ENCODE results near the gene BTBD8.

The BTBD8 gene

DNA sequence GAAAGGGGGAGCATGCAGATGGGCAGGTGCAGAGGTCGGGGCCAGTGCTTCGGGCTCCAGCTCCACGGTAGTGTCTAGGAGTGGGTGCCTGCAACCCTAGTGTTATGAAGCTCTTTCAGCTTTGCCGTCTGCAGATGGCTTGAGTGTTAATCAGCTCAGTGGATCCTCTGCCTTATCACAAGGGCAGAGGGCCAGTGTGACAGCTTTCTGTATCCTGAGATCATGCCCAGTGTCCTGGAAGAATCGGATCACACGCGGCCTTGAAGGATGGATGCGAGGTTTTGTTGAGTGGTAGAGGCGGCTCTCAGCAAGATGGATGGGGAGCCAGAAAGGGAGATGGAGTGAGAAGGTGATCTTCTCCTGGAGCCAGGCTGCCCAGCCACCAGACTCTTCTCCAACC, 112.1 kb downstream of the BTBD8 start:
- H3K4me1 ChIP-seq (ENCODE audit: control insufficient read depth, insufficient read depth, low read length), result peaks cover 7% of the 10 kb centered on the region; the same call in 1 of the 2 replicates
- H3K4me3 ChIP-seq (ENCODE audit: low read depth, low read length), result no peak overlapping the region
- H3K9me3 ChIP-seq (ENCODE audit: control insufficient read depth, insufficient read depth, low read depth, low read length), result no peaks in the 10 kb centered on the region
- no peak overlapping the region for H3K27ac ChIP-seq (ENCODE audit: low read depth, low read length)
- H3K9ac ChIP-seq (ENCODE audit: low read length), result no peak overlapping the region
- no peaks in the 10 kb centered on the region for H3K27me3 ChIP-seq (ENCODE audit: control insufficient read depth, insufficient read depth, low read length)
- H3K36me3 ChIP-seq (ENCODE audit: control insufficient read depth, insufficient read depth, low read length), result no peaks in the 10 kb centered on the region

- Histone ChIP-seq H3K4me3 (ENCODE audit: low read depth, low read length) (no peak overlapping the region), H3K4me1 (ENCODE audit: control insufficient read depth, insufficient read depth, low read length) (peaks cover 5% of the 10 kb centered on the region; the same call in 1 of the 2 replicates), H3K9me3 (ENCODE audit: control insufficient read depth, insufficient read depth, low read depth, low read length) (no peaks in the 10 kb centered on the region), H3K9ac (ENCODE audit: low read length) (no peak overlapping the region), H3K27me3 (ENCODE audit: control insufficient read depth, insufficient read depth, low read length) (no peaks in the 10 kb centered on the region), H3K36me3 (ENCODE audit: control insufficient read depth, insufficient read depth, low read length) (no peaks in the 10 kb centered on the region), H3K27ac (ENCODE audit: low read depth, low read length) (no peak overlapping the region)
These were observed 114.4 kb downstream of the BTBD8 start for GRCh38 chr1:92194511-92194910.

DNA sequence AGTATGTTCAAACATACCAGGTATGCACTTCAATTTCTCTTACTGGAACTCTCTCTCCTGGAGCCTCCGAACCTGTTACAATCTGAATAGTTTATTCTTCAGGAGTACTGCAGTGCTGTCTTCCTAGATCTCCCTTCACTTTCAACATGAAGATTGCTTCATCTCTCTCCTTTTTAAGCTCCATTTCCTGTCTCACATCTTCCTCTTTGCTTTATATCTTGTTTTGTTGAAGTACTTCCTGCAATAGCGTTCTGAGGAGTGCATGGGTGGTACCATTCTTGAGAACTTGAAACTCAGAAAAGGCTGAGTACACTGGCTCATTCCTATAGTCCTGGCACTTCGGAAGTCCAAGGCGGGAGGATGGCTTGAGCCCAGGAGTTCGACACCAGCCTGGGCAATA, 121.8 kb downstream of the BTBD8 start:
- no peaks in the 10 kb centered on the region for H3K9me3 ChIP-seq (ENCODE audit: control insufficient read depth, insufficient read depth, low read depth, low read length)
- H3K4me3 ChIP-seq (ENCODE audit: low read depth, low read length), result no peak overlapping the region
- no peaks in the 10 kb centered on the region for H3K4me1 ChIP-seq (ENCODE audit: control insufficient read depth, insufficient read depth, low read length)
- H3K27me3 ChIP-seq (ENCODE audit: control insufficient read depth, insufficient read depth, low read length), result no peaks in the 10 kb centered on the region
- H3K9ac ChIP-seq (ENCODE audit: low read length), result no peak overlapping the region
- H3K36me3 ChIP-seq (ENCODE audit: control insufficient read depth, insufficient read depth, low read length), result no peaks in the 10 kb centered on the region
- no peak overlapping the region for H3K27ac ChIP-seq (ENCODE audit: low read depth, low read length)

DNA sequence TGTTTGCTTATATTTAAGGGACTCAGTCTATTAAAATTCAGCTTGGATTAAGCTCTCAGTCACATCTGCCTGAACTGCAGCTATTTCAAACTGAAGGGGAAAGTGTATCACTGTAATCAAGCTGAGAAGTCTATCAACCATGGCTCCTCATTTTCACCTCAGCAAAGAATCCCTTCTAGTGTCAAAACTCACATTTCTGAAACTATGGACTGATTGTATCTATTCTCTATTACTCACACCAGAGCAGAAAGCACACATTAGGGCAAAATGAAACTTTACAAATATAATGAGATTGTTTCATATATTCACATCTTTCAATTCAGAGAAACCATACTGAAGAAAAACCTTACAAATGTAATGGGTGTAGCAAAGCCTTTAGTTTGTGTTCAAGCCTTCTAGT, 123.0 kb downstream of the BTBD8 start:
- no peaks in the 10 kb centered on the region for H3K36me3 ChIP-seq (ENCODE audit: control insufficient read depth, insufficient read depth, low read length)
- no peaks in the 10 kb centered on the region for H3K27me3 ChIP-seq (ENCODE audit: control insufficient read depth, insufficient read depth, low read length)
- no peaks in the 10 kb centered on the region for H3K4me1 ChIP-seq (ENCODE audit: control insufficient read depth, insufficient read depth, low read length)
- H3K9me3 ChIP-seq (ENCODE audit: control insufficient read depth, insufficient read depth, low read depth, low read length), result no peaks in the 10 kb centered on the region
- H3K4me3 ChIP-seq (ENCODE audit: low read depth, low read length), result no peak overlapping the region
- H3K9ac ChIP-seq (ENCODE audit: low read length), result no peak overlapping the region
- no peak overlapping the region for H3K27ac ChIP-seq (ENCODE audit: low read depth, low read length)

DNA sequence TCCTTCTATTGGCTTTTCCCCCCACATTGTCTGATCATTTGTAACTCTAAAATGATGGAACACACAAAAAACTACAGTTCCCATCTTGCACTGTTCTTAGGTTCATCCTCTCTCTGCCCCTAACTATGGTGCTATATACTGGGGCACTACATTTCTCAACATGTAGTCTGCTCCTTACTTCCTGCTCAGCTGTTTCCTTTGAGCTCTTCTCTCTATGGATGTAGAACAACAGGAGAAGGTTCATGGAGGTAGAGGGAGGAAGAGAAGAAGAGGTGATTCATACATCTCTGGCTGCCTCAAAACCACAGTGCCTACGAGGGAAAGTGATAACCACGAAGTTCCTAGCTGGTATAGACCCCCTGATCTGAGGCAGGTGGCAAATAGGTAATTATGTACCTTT, 130.6 kb downstream of the BTBD8 start:
- Histone ChIP-seq H3K36me3 (ENCODE audit: control insufficient read depth, insufficient read depth, low read length) (no peaks in the 10 kb centered on the region), H3K27ac (ENCODE audit: low read depth, low read length) (no peak overlapping the region), H3K4me3 (ENCODE audit: low read depth, low read length) (no peak overlapping the region), H3K27me3 (ENCODE audit: control insufficient read depth, insufficient read depth, low read length) (no peaks in the 10 kb centered on the region), H3K9ac (ENCODE audit: low read length) (no peak overlapping the region), H3K4me1 (ENCODE audit: control insufficient read depth, insufficient read depth, low read length) (no peaks in the 10 kb centered on the region), H3K9me3 (ENCODE audit: control insufficient read depth, insufficient read depth, low read depth, low read length) (no peaks in the 10 kb centered on the region)

DNA sequence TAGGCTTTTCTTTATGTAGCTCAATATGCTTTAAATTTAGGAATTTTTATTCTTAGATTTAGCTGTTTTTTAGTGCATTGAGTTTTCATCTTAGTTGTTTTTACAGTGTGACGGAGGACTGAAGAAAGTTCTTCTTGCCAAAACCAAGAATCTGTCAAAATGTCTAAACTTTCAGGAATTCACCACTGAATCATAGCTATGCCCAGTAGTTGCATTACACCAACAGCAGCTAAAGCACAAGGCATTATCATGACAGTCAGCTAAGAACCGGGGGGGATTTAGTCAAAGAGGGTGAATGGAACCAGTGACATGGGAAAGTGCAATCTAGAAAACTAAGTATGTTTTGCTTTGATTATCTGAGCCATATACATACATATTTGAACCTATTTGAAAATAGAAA, 131.0 kb downstream of the BTBD8 start:
- no peak overlapping the region for H3K9ac ChIP-seq (ENCODE audit: low read length)
- H3K27ac ChIP-seq (ENCODE audit: low read depth, low read length), result no peak overlapping the region
- no peaks in the 10 kb centered on the region for H3K27me3 ChIP-seq (ENCODE audit: control insufficient read depth, insufficient read depth, low read length)
- no peaks in the 10 kb centered on the region for H3K9me3 ChIP-seq (ENCODE audit: control insufficient read depth, insufficient read depth, low read depth, low read length)
- H3K4me1 ChIP-seq (ENCODE audit: control insufficient read depth, insufficient read depth, low read length), result no peaks in the 10 kb centered on the region
- no peaks in the 10 kb centered on the region for H3K36me3 ChIP-seq (ENCODE audit: control insufficient read depth, insufficient read depth, low read length)
- H3K4me3 ChIP-seq (ENCODE audit: low read depth, low read length), result no peak overlapping the region

DNA sequence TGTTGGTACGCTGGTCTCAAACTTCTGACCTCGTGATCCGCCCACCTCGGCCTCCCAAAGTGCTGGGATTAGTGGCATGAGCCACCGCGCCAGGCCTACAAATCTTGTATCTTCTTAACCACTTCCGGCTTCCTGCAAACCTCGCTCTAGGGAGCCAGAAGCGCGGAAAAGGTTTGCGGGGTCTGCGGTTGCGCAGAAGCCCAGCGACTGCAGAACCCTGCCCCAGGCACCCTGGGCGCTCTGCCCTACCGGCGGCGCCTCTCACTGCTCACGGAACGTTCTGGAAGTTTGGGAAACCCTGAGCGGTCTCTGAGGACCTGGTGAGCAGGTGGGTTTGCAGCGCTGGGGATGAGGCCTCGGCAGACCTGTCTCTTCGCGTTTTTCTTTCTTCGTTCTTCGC, 137.6 kb downstream of the BTBD8 start, which contains the start of gene C1orf146:
Gene C1orf146, plus strand, starts transcription at position 195 of the 400 bp plus-strand sequence. CDS start 13,506 bp downstream, outside the sequence.
- H3K4me1 ChIP-seq (ENCODE audit: control insufficient read depth, insufficient read depth, low read length), result no peaks in the 10 kb centered on the region

DNA sequence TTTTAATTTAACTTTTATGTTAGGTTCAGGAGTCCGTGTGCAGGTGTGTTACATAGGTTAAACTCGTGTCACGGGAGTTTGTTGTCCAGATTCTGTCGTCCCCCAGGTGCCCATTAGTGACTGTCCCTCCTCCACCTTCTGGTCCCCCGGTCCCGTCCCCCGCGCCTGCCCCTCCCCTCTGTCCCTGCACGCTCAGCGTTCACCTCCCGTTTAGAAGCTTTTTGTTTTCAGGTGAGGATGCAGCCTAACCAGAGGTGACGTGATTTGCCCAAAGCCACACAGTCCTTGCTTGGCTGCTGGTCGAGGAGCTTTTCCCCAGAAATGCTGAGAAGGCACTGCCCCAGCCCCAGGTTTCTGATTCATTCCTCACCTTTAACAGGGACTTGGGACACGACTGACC, 138.4 kb downstream of the BTBD8 start:
- H3K36me3 ChIP-seq (ENCODE audit: control insufficient read depth, insufficient read depth, low read length), result no peaks in the 10 kb centered on the region
- no peaks in the 10 kb centered on the region for H3K9me3 ChIP-seq (ENCODE audit: control insufficient read depth, insufficient read depth, low read depth, low read length)
- no peaks in the 10 kb centered on the region for H3K4me1 ChIP-seq (ENCODE audit: control insufficient read depth, insufficient read depth, low read length)
- H3K4me3 ChIP-seq (ENCODE audit: low read depth, low read length), result no peak overlapping the region
- no peaks in the 10 kb centered on the region for H3K27me3 ChIP-seq (ENCODE audit: control insufficient read depth, insufficient read depth, low read length)
- no peak overlapping the region for H3K27ac ChIP-seq (ENCODE audit: low read depth, low read length)
- H3K9ac ChIP-seq (ENCODE audit: low read length), result no peak overlapping the region

More for the DNA sequence above, 137.6 kb downstream of the BTBD8 start, which contains the start of gene C1orf146:
- Histone ChIP-seq H3K27ac (ENCODE audit: low read depth, low read length) (no peak within 1 kb of the TSS), H3K9me3 (ENCODE audit: control insufficient read depth, insufficient read depth, low read depth, low read length) (no peaks in the 10 kb centered on the region), H3K36me3 (ENCODE audit: control insufficient read depth, insufficient read depth, low read length) (no peaks in the 10 kb centered on the region), H3K27me3 (ENCODE audit: control insufficient read depth, insufficient read depth, low read length) (no peaks in the 10 kb centered on the region), H3K4me3 (ENCODE audit: low read depth, low read length) (no peak within 1 kb of the TSS), H3K9ac (ENCODE audit: low read length) (no peak within 1 kb of the TSS)

- Histone ChIP-seq H3K9me3 (ENCODE audit: control insufficient read depth, insufficient read depth, low read depth, low read length) (no peaks in the 10 kb centered on the region), H3K4me3 (ENCODE audit: low read depth, low read length) (no peak overlapping the region), H3K27me3 (ENCODE audit: control insufficient read depth, insufficient read depth, low read length) (no peaks in the 10 kb centered on the region), H3K4me1 (ENCODE audit: control insufficient read depth, insufficient read depth, low read length) (no peaks in the 10 kb centered on the region), H3K36me3 (ENCODE audit: control insufficient read depth, insufficient read depth, low read length) (no peaks in the 10 kb centered on the region), H3K9ac (ENCODE audit: low read length) (no peak overlapping the region), H3K27ac (ENCODE audit: low read depth, low read length) (no peak overlapping the region)
These were observed 138.9 kb downstream of the BTBD8 start for GRCh38 chr1:92219028-92219427.

- H3K27ac ChIP-seq (ENCODE audit: low read depth, low read length), result no peak overlapping the region
- no peaks in the 10 kb centered on the region for H3K9me3 ChIP-seq (ENCODE audit: control insufficient read depth, insufficient read depth, low read depth, low read length)
- no peaks in the 10 kb centered on the region for H3K4me1 ChIP-seq (ENCODE audit: control insufficient read depth, insufficient read depth, low read length)
- H3K9ac ChIP-seq (ENCODE audit: low read length), result no peak overlapping the region
- no peaks in the 10 kb centered on the region for H3K36me3 ChIP-seq (ENCODE audit: control insufficient read depth, insufficient read depth, low read length)
- H3K4me3 ChIP-seq (ENCODE audit: low read depth, low read length), result no peak overlapping the region
- H3K27me3 ChIP-seq (ENCODE audit: control insufficient read depth, insufficient read depth, low read length), result no peaks in the 10 kb centered on the region
These were observed 148.3 kb downstream of the BTBD8 start for GRCh38 chr1:92228401-92228800.

GRCh38 chr1:92230736-92231135, 150.6 kb downstream of the BTBD8 start:
- no peak overlapping the region for H3K4me3 ChIP-seq (ENCODE audit: low read depth, low read length)
- H3K4me1 ChIP-seq (ENCODE audit: control insufficient read depth, insufficient read depth, low read length), result no peaks in the 10 kb centered on the region
- H3K9me3 ChIP-seq (ENCODE audit: control insufficient read depth, insufficient read depth, low read depth, low read length), result no peaks in the 10 kb centered on the region
- no peaks in the 10 kb centered on the region for H3K36me3 ChIP-seq (ENCODE audit: control insufficient read depth, insufficient read depth, low read length)
- no peak overlapping the region for H3K27ac ChIP-seq (ENCODE audit: low read depth, low read length)
- no peak overlapping the region for H3K9ac ChIP-seq (ENCODE audit: low read length)
- no peaks in the 10 kb centered on the region for H3K27me3 ChIP-seq (ENCODE audit: control insufficient read depth, insufficient read depth, low read length)

All from HUES6 (cell line).